ENCODE data around the gene CPED1. TPM values are rescaled to one million over a fixed set of nuclear protein-coding genes. Genes with fewer than 3 reads are reported as not detected.

Gene CPED1
- total RNA-seq, 3 donors from 2014 or later (not counting 1 experiment from before 2014, with no cell fraction given), result 0.50 to 1.3 (median 0.96) TPM

- peaks cover 31% of the 10 kb centered on the region for H3K27me3 ChIP-seq (ENCODE audit: control insufficient read depth, insufficient read depth, low read length)
- DNase-seq (no peak), ATAC-seq (peak in 1 of 3 donors; percentile 38)
- Mint-ChIP-seq H3K27ac (no peak overlapping the region), H3K9me3 (no peaks in the 10 kb centered on the region), H3K4me1 (peaks cover 16 to 22% of the 10 kb centered on the region in 2 donors), H3K27me3 (ENCODE audit: low read depth in 2 of 2) (peaks cover 45 to 75% of the 10 kb centered on the region in 2 donors), H3K4me3 (peak overlapping the region; percentile 45), H3K36me3 (no peaks in the 10 kb centered on the region)
- no peaks in the 10 kb centered on the region for H3K36me3 ChIP-seq (ENCODE audit: control insufficient read depth, insufficient read depth, low read length)
- 2% methylated on average over 51 of the region's 52 CpGs for WGBS (ENCODE audit: insufficient coverage)
- peak overlapping the region; percentile 38 for H3K4me3 ChIP-seq (ENCODE audit: low read length)
- H3K9me3 ChIP-seq (ENCODE audit: control insufficient read depth, insufficient read depth, low read length), result no peaks in the 10 kb centered on the region
- intact Hi-C loops (cut with micrococcal nuclease), result no loop called here
- H3K4me1 ChIP-seq (ENCODE audit: control insufficient read depth, insufficient read depth, low read length), result peaks cover 16% of the 10 kb centered on the region
- no peak overlapping the region for H3K27ac ChIP-seq (ENCODE audit: low read length)
- no peak for TF ChIP-seq CTCF (IDR thresholded peaks at IDR 0.05)
These were observed 341.7 kb downstream of the CPED1 start for GRCh38 chr7:121330053-121330833.

- Histone ChIP-seq H3K36me3 (ENCODE audit: control insufficient read depth, insufficient read depth, low read length) (no peaks in the 10 kb centered on the region), H3K27ac (ENCODE audit: low read length) (no peak overlapping the region), H3K4me1 (ENCODE audit: control insufficient read depth, insufficient read depth, low read length) (peaks cover 16% of the 10 kb centered on the region), H3K27me3 (ENCODE audit: control insufficient read depth, insufficient read depth, low read length) (peaks cover 33% of the 10 kb centered on the region), H3K4me3 (ENCODE audit: low read length) (no peak overlapping the region), H3K9me3 (ENCODE audit: control insufficient read depth, insufficient read depth, low read length) (no peaks in the 10 kb centered on the region)
- Mint-ChIP-seq H3K27ac (no peak overlapping the region), H3K36me3 (no peaks in the 10 kb centered on the region), H3K4me3 (no peak overlapping the region), H3K9me3 (no peaks in the 10 kb centered on the region), H3K4me1 (peaks cover 16 to 22% of the 10 kb centered on the region in 2 donors), H3K27me3 (ENCODE audit: low read depth in 2 of 2) (peaks cover 45 to 73% of the 10 kb centered on the region in 2 donors)
- no peak for ATAC-seq
- DNase-seq, result no peak
- TF ChIP-seq CTCF (IDR thresholded peaks at IDR 0.05), result no peak
- intact Hi-C loops (cut with micrococcal nuclease), result no loop called here
- no CpG with 5 or more reads among the region's 4 CpGs for WGBS (ENCODE audit: insufficient coverage)
These were observed 342.5 kb downstream of the CPED1 start for GRCh38 chr7:121331048-121331447.

- no peak overlapping the region for H3K4me3 Mint-ChIP-seq
- no peaks in the 10 kb centered on the region for H3K36me3 Mint-ChIP-seq
- H3K27ac ChIP-seq (ENCODE audit: low read length), result no peak overlapping the region
- H3K9me3 Mint-ChIP-seq, result no peaks in the 10 kb centered on the region
- TF ChIP-seq CTCF (IDR thresholded peaks at IDR 0.05), result no peak
- H3K9me3 ChIP-seq (ENCODE audit: control insufficient read depth, insufficient read depth, low read length), result no peaks in the 10 kb centered on the region
- WGBS (ENCODE audit: insufficient coverage), result 65% methylated on average over 3 of the region's 5 CpGs
- peaks cover 36% of the 10 kb centered on the region for H3K27me3 ChIP-seq (ENCODE audit: control insufficient read depth, insufficient read depth, low read length)
- H3K27ac Mint-ChIP-seq, result no peak overlapping the region
- DNase-seq (no peak), ATAC-seq (no peak)
- H3K36me3 ChIP-seq (ENCODE audit: control insufficient read depth, insufficient read depth, low read length), result no peaks in the 10 kb centered on the region
- H3K4me1 ChIP-seq (ENCODE audit: control insufficient read depth, insufficient read depth, low read length), result peaks cover 16% of the 10 kb centered on the region
- peaks cover 16 to 22% of the 10 kb centered on the region in 2 donors for H3K4me1 Mint-ChIP-seq
- H3K27me3 Mint-ChIP-seq (ENCODE audit: low read depth in 2 of 2), result peaks cover 40 to 68% of the 10 kb centered on the region in 2 donors
- H3K4me3 ChIP-seq (ENCODE audit: low read length), result no peak overlapping the region
- intact Hi-C loops (cut with micrococcal nuclease), result no loop called here
These were observed 343.1 kb downstream of the CPED1 start for GRCh38 chr7:121331574-121331973.

Data from natural killer cell (primary cell).